Right atrium auricular region (tissue), 2 donors: Measurements from ENCODE around the gene CARMIL1. TPM values are rescaled to one million over a fixed set of nuclear protein-coding genes. Genes with fewer than 3 reads are reported as not detected.
A peak's percentile ranks its signal among the peaks of the same experiment; 100 is the strongest.

ENCODE experiments used
- DNase-seq: peaks from one replicate; pipeline ENCODE4 v3.0.0-alpha.2; 2019; ENCODE audit warnings: low spot score
- H3K27ac ChIP-seq, 2 donors: fragments of 200-600 bp; sonication (generic); 1 replicate in 1 of 2; 2 replicates in 1 of 2; pipeline ENCODE4 v1.5.1; 2016 to 2019
- H3K27me3 ChIP-seq, 2 donors: fragments of 200-600 bp; sonication (generic); one replicate each; pipeline versions ENCODE4 v1.5.1 to v1.6.0; 2017 to 2019
- H3K36me3 ChIP-seq: fragments of 200-600 bp; sonication (generic); one replicate; pipeline ENCODE4 v1.5.1; 2016
- H3K4me1 ChIP-seq, 2 donors: fragments of 200-600 bp; sonication (generic); one replicate each; pipeline versions ENCODE4 v1.5.1 to v1.6.0; 2017 to 2019
- H3K4me3 ChIP-seq, 2 donors: fragments of 200-600 bp; sonication (generic); 1 replicate in 1 of 2; 2 replicates in 1 of 2; pipeline ENCODE4 v1.5.1; 2017 to 2019; ENCODE audit warnings: mild to moderate bottlenecking in 1 of 2, moderate library complexity in 1 of 2
- H3K9me3 ChIP-seq, 2 donors: fragments of 200-600 bp; sonication (generic); one replicate each; pipeline ENCODE4 v1.5.1; 2019
- total RNA-seq, 2 donors: library from RNA; depleted of rRNA; stranded (reverse); fragments of >200 nt; gene quantifications; one replicate each; pipeline ENCODE4 v1.1.0, GENCODE V29; 2016
- TF ChIP-seq, protein P1 (sequence below), 2 donors: fragments of 200-600 bp; sonication (generic); IDR thresholded peaks; one replicate each; pipeline ENCODE4 v1.5.1; 2019; ENCODE audit warnings: antibody characterized with exemption in 2 of 2

The CARMIL1 gene
- 10 to 100 TPM in 1 of 2 donors, 1 to 10 TPM in 1; 7.9 to 29.4 TPM for total RNA-seq

- peaks cover 0 to 22% of the 10 kb centered on the region in 2 donors for H3K4me1 ChIP-seq
- TF ChIP-seq, protein P1, sequence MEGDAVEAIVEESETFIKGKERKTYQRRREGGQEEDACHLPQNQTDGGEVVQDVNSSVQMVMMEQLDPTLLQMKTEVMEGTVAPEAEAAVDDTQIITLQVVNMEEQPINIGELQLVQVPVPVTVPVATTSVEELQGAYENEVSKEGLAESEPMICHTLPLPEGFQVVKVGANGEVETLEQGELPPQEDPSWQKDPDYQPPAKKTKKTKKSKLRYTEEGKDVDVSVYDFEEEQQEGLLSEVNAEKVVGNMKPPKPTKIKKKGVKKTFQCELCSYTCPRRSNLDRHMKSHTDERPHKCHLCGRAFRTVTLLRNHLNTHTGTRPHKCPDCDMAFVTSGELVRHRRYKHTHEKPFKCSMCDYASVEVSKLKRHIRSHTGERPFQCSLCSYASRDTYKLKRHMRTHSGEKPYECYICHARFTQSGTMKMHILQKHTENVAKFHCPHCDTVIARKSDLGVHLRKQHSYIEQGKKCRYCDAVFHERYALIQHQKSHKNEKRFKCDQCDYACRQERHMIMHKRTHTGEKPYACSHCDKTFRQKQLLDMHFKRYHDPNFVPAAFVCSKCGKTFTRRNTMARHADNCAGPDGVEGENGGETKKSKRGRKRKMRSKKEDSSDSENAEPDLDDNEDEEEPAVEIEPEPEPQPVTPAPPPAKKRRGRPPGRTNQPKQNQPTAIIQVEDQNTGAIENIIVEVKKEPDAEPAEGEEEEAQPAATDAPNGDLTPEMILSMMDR (IDR thresholded peaks at IDR 0.05): peak; percentile 61 to 85
- H3K4me3 ChIP-seq: peak within 1 kb of the TSS; percentile 65 to 79
- peak; percentile 79 for DNase-seq
- no peaks in the 10 kb centered on the region for H3K9me3 ChIP-seq
- H3K27ac ChIP-seq: peak within 1 kb of the TSS; percentile 76 to 81
- H3K27me3 ChIP-seq: no peaks in the 10 kb centered on the region
- H3K36me3 ChIP-seq: no peaks in the 10 kb centered on the region
These were observed at the start of gene CARMIL1 for GRCh38 chr6:25278914-25279747. TSS of gene CARMIL1 (plus strand) at chr6:25279374. CDS start at chr6:25279796, 422 bp downstream.

DNA sequence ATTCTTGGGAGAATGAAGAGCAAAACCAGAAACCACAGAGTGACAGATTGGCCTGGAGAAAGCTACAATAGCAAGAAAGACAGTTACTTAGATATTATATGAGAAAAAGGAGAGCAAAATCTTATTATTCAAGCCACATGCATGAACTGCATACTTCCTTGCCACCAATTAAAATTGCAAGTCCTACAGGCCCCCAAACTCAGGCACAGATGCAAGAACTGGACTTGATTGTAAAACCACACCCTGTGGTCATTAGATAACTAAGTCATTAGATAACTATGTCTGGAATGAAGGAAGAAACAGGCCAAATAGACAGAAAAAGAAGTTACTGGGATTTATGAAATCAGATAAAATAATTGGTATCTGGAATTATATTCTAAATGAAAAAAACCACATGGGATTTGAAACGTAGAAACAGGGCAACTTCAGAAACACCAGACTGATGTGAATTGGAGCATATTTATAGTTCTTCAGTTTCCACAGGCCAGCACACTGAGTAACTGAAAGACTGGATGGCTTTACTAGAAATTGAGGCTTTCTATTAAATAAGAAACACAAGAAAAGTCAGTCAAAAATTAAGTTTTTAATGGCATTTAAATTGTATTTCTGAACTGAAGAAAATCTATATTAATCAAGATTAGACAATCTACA lies 49.4 kb upstream of the CARMIL1 start:
- no peak overlapping the region for H3K27ac ChIP-seq
- no peak overlapping the region for H3K4me3 ChIP-seq
- no peaks in the 10 kb centered on the region for H3K36me3 ChIP-seq
- H3K9me3 ChIP-seq: no peaks in the 10 kb centered on the region
- no peak for DNase-seq
- TF ChIP-seq, protein P1 (IDR thresholded peaks at IDR 0.05): no peak
- H3K27me3 ChIP-seq: no peaks in the 10 kb centered on the region
- H3K4me1 ChIP-seq: no peaks in the 10 kb centered on the region

DNA sequence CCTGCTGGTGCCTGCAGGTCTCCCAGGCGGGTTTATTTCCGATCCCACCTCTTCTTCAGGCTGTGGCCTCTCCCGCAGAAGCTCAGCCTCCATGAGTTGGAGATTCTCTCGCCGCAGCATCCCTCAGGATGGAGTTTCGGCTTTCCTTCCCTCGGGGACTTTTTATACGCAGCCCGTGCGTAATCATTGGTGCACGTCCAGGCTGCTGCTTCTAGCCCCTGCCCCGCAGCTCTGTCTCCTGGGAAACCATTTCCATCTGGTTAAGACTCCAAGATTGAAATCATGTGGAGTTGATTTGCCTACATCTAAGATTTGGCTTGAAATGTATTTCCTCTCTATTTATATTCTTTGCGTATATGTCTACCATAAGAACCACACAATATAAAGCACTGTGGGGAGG lies 46.7 kb upstream of the CARMIL1 start:
- no peaks in the 10 kb centered on the region for H3K36me3 ChIP-seq
- H3K4me3 ChIP-seq: no peak overlapping the region
- H3K27me3 ChIP-seq: no peaks in the 10 kb centered on the region
- no peaks in the 10 kb centered on the region for H3K9me3 ChIP-seq
- TF ChIP-seq, protein P1 (IDR thresholded peaks at IDR 0.05): no peak
- no peaks in the 10 kb centered on the region for H3K4me1 ChIP-seq
- no peak for DNase-seq
- no peak overlapping the region for H3K27ac ChIP-seq

DNA sequence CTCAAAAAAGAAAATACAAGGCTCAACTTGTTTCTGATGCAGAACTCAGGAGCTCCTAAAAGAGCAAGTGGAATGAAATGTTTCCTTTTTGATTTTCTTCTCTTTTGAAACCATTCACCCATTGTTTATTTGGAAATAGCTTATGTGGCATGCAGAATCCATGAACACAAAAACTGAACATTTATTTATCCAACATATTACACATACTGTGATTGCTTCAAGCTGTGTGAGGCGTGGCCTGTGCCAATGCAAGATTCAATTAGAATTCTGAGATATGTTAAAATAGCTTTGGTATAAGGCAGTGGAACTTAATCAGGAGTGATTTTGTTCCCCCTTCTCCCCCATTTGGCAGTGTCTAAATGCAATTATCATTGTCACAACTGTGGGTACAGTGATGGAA lies 45.9 kb upstream of the CARMIL1 start:
- H3K27ac ChIP-seq: no peak overlapping the region
- no peaks in the 10 kb centered on the region for H3K27me3 ChIP-seq
- no peak for DNase-seq
- no peak overlapping the region for H3K4me3 ChIP-seq
- H3K36me3 ChIP-seq: no peaks in the 10 kb centered on the region
- no peaks in the 10 kb centered on the region for H3K9me3 ChIP-seq
- no peaks in the 10 kb centered on the region for H3K4me1 ChIP-seq
- TF ChIP-seq, protein P1 (IDR thresholded peaks at IDR 0.05): no peak

DNA sequence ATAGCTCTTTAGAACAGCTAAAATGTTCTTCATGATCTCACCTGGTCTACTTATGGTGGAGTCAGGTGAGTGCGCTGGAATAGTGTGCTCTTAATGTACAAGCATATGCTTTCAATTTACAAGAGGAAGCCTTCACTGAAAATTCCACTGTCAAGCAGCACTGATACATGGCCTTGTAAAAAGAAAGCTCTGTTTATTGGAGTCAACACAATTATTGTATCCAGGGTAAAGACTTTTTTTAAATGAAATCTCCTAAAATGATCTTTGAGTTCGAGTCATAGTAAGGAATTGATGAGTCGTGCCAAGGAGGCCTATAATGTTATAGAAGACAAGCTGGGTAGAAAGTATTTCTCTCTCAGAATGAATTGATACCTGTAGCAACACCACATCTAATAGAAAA lies 41.6 kb upstream of the CARMIL1 start:
- TF ChIP-seq, protein P1 (IDR thresholded peaks at IDR 0.05): no peak
- DNase-seq: no peak

More for the DNA sequence above, 41.6 kb upstream of the CARMIL1 start:
- H3K36me3 ChIP-seq: no peaks in the 10 kb centered on the region
- no peak overlapping the region for H3K27ac ChIP-seq
- no peaks in the 10 kb centered on the region for H3K27me3 ChIP-seq
- no peaks in the 10 kb centered on the region for H3K9me3 ChIP-seq
- no peak overlapping the region for H3K4me3 ChIP-seq
- H3K4me1 ChIP-seq: no peaks in the 10 kb centered on the region
